Measurements from ENCODE around the gene TOX3. TPM values are rescaled to one million over a fixed set of nuclear protein-coding genes. Genes with fewer than 3 reads are reported as not detected.

The TOX3 gene
- total RNA-seq, 4 donors from 2014 or later: 1.7 TPM; not detected in 3

DNA sequence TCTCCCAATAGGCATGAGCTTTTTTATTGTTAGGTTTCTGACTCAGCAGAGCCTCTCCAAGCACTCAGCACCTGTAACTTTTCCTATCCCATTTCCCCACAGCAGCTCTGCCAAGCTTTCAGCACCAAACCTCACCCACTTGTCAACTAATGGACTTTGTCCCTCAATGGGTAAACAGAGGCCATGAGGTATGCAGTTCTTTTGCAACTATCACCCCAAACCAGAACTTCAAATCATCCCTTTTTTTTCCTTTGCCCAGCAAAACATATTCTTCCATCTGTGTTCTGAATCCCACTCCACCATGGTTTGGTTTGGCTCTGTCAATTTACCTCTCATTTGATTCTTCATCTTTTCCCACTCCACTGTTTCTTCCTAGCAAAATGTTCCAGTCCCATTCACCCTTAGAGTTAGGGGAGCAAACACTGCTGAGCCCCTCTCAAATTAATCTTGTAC, 58.1 kb downstream of the TOX3 start:
- no peaks in the 10 kb centered on the region for H3K27me3 ChIP-seq
- H3K36me3 ChIP-seq: no peaks in the 10 kb centered on the region
- no peaks in the 10 kb centered on the region for H3K9me3 ChIP-seq
- no peak overlapping the region for H3K4me3 ChIP-seq
- H3K27ac ChIP-seq: no peak overlapping the region
- no peak for DNase-seq (ENCODE audit: low spot score in 2 of 2)
- H3K4me1 ChIP-seq: no peaks in the 10 kb centered on the region
- no peak for TF ChIP-seq POLR2A (IDR thresholded peaks at IDR 0.05)

DNA sequence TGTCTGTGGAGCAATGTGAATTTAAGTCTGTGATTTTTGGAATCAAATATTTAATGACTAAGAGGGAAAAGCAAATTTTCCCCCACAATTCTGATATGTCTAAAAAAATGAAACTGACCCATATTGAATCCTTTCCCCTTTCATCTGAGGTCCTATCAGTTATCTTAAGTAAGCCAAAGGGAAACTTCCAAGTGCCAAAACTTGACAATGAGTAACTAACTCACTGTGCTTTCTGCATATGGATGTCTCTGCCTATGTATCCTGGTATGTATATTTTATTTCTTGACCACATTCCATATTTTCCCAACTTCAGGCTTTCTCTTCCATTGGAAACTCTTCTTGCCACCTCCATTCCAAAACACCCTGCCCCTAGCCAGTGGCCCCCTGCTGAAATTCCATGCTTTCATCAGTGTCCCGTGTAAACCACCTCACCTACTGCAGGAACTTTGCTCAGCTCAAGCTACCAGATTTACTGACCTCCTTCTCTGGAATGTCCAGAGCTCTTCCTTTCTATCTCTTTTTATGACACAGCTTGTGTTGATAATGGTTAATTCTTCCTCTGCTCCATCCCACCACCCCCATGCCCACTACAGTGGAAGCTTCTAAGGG, 59.0 kb downstream of the TOX3 start:
- Histone ChIP-seq H3K4me3 (no peak overlapping the region), H3K27me3 (no peaks in the 10 kb centered on the region), H3K9me3 (no peaks in the 10 kb centered on the region), H3K4me1 (no peaks in the 10 kb centered on the region), H3K36me3 (no peaks in the 10 kb centered on the region), H3K27ac (no peak overlapping the region)
- TF ChIP-seq POLR2A (IDR thresholded peaks at IDR 0.05) (no peak), EP300 (IDR thresholded peaks at IDR 0.05) (no peak)
- TF ChIP-seq, protein P1, sequence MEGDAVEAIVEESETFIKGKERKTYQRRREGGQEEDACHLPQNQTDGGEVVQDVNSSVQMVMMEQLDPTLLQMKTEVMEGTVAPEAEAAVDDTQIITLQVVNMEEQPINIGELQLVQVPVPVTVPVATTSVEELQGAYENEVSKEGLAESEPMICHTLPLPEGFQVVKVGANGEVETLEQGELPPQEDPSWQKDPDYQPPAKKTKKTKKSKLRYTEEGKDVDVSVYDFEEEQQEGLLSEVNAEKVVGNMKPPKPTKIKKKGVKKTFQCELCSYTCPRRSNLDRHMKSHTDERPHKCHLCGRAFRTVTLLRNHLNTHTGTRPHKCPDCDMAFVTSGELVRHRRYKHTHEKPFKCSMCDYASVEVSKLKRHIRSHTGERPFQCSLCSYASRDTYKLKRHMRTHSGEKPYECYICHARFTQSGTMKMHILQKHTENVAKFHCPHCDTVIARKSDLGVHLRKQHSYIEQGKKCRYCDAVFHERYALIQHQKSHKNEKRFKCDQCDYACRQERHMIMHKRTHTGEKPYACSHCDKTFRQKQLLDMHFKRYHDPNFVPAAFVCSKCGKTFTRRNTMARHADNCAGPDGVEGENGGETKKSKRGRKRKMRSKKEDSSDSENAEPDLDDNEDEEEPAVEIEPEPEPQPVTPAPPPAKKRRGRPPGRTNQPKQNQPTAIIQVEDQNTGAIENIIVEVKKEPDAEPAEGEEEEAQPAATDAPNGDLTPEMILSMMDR (IDR thresholded peaks at IDR 0.05): no peak
- 65 to 68% methylated on average over 1 of the region's 1 CpG for WGBS, 2 donors
- DNase-seq (ENCODE audit: low spot score in 2 of 2): no peak

DNA sequence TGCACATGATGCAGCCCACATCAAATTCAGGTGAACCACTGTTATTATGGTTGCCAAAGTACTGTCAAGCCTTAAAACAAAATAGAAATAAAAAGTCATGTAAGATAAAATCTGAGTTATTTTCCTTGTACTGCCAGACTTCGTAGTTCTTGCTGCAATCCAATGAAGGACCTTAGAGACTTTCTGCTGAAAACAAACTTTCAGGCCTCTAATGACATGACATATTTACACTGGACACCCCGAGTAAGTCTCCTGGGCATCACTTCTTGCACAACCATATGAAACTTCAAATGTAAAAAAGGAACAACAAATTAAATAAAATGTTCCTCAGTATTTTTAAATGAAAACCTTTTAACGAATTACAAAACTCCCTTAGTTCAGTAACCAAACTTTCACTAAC, 66.7 kb downstream of the TOX3 start:
- 52 to 70% methylated on average over 3 of the region's 3 CpGs for WGBS, 2 donors
- Histone ChIP-seq H3K4me3 (no peak overlapping the region), H3K9me3 (no peaks in the 10 kb centered on the region), H3K27ac (no peak overlapping the region), H3K4me1 (no peaks in the 10 kb centered on the region), H3K27me3 (no peaks in the 10 kb centered on the region), H3K36me3 (no peaks in the 10 kb centered on the region)
- TF ChIP-seq POLR2A (IDR thresholded peaks at IDR 0.05) (no peak), EP300 (IDR thresholded peaks at IDR 0.05) (no peak)
- TF ChIP-seq, protein P1 (IDR thresholded peaks at IDR 0.05): no peak
- DNase-seq (ENCODE audit: low spot score in 2 of 2): peak in 1 of 2 donors; percentile 10

DNA sequence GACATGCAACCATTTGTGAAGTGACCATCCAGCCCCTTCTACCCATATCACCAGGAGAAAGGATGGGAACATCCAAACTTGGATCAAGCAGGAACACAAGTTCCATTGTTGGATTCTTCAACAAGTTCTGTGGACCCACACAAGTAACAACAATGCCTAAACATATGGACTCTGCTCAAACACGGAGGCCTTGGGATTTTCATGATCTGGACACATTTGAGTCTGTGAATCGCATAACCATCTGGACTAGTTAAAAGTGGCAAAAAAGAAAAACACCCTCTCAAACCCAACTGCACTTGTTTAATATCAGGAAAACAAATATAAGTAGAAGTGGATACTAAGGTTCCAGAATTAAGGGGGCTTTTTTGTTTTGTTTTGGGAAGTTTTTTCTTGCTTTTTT, 70.8 kb downstream of the TOX3 start:
- H3K4me1 ChIP-seq: no peaks in the 10 kb centered on the region
- no peaks in the 10 kb centered on the region for H3K36me3 ChIP-seq
- H3K27ac ChIP-seq: no peak overlapping the region
- no peaks in the 10 kb centered on the region for H3K9me3 ChIP-seq
- TF ChIP-seq POLR2A (IDR thresholded peaks at IDR 0.05): no peak
- TF ChIP-seq EP300 (IDR thresholded peaks at IDR 0.05): no peak
- TF ChIP-seq, protein P1 (IDR thresholded peaks at IDR 0.05): no peak
- H3K27me3 ChIP-seq: no peaks in the 10 kb centered on the region
- H3K4me3 ChIP-seq: no peak overlapping the region
- DNase-seq (ENCODE audit: low spot score in 2 of 2): no peak
- 69 to 79% methylated on average over 2 of the region's 2 CpGs for WGBS, 2 donors

DNA sequence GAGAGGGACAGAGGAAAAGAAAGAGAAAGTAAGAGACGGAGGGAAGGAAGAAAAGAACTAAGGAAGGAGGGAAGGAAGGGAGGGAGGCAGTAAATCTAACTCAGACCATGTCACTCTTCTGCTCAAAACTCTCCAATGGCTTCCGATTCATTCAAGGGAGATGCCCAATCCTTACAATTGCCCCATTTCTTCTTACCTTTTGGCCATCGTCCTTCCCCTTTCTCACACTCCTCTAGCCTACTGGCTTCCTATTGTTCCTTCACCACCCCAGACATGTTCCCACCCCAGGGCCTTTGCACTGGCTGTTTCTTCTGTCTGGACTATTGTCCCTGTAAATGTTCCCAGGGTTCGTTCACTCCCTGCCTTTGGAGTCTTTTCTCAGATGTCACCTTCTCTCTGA, 72.3 kb downstream of the TOX3 start:
- Histone ChIP-seq H3K27ac (no peak overlapping the region), H3K4me3 (no peak overlapping the region), H3K36me3 (no peaks in the 10 kb centered on the region), H3K9me3 (no peaks in the 10 kb centered on the region), H3K27me3 (no peaks in the 10 kb centered on the region), H3K4me1 (no peaks in the 10 kb centered on the region)
- TF ChIP-seq EP300 (IDR thresholded peaks at IDR 0.05) (no peak), POLR2A (IDR thresholded peaks at IDR 0.05) (no peak)
- TF ChIP-seq, protein P1 (IDR thresholded peaks at IDR 0.05): no peak
- WGBS, 2 donors: 84 to 86% methylated on average over 4 of the region's 4 CpGs
- no peak for DNase-seq (ENCODE audit: low spot score in 2 of 2)

DNA sequence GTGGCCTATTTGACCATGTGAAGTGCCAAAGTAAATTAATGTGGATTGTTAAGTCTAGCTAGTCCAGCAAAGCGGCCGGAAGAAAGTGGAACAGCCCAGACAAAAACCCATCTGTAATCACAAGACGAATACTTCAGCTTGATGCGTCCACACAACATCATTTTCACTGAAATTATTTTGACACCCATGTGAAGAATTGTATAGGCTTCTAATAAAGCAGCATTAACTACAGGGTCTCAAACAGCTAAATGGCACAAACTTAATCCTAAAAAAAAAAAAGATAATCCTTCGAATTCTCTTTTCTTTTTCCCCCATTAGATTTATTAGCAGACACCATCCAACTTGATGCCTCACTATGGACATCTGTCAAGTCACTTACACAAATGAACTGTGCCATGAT, 73.8 kb downstream of the TOX3 start:
- 81 to 86% methylated on average over 5 of the region's 5 CpGs for WGBS, 2 donors
- Histone ChIP-seq H3K27me3 (no peaks in the 10 kb centered on the region), H3K4me1 (no peaks in the 10 kb centered on the region), H3K9me3 (no peaks in the 10 kb centered on the region), H3K27ac (no peak overlapping the region), H3K4me3 (no peak overlapping the region), H3K36me3 (no peaks in the 10 kb centered on the region)
- DNase-seq (ENCODE audit: low spot score in 2 of 2): no peak
- TF ChIP-seq, protein P1 (IDR thresholded peaks at IDR 0.05): no peak
- TF ChIP-seq EP300 (IDR thresholded peaks at IDR 0.05) (no peak), POLR2A (IDR thresholded peaks at IDR 0.05) (no peak)
